Measurements from ENCODE around the gene DISP3.

DISP3 gene

GRCh38 chr1:11501491-11501897, 22.5 kb downstream of the DISP3 start:
- no peak overlapping the region for H3K4me3 ChIP-seq (ENCODE audit: low read depth, low read length)
- DNase-seq (ENCODE audit: low read depth) = no peak

DNA sequence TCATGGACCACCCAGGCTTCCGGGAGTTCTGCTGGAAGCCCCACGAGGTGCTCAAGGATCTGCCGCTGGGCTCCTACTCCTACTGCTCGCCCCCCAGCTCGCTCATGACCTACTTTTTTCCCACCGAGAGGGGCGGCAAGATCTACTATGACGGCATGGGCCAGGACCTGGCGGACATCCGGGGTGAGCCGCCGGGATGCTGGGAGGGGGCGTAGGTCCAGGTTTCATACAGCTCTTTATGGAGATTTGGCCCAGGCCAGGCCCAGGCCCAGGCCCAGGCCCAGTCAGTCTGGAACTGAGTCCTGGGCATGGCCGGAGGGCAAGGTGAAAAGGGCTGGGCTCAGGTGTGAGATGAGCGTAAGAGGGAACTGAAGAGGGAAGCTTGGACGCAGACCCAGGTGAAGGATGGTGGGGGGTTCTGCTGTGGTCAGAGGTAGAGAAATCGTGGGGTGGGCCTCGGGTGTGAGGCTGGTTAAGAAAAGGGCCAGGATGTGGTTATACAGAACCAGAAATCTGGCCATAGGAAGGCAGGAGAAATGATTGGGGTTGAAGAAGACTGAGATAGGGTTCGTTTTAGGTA, 23.0 kb downstream of the DISP3 start:
- H3K4me3 ChIP-seq (ENCODE audit: low read depth, low read length) = no peak overlapping the region
- no peak for DNase-seq (ENCODE audit: low read depth)

- H3K4me3 ChIP-seq (ENCODE audit: low read depth, low read length) = no peak overlapping the region
- no peak for DNase-seq (ENCODE audit: low read depth)
Observed at GRCh38 chr1:11502516-11502915, 23.6 kb downstream of the DISP3 start.

DNA sequence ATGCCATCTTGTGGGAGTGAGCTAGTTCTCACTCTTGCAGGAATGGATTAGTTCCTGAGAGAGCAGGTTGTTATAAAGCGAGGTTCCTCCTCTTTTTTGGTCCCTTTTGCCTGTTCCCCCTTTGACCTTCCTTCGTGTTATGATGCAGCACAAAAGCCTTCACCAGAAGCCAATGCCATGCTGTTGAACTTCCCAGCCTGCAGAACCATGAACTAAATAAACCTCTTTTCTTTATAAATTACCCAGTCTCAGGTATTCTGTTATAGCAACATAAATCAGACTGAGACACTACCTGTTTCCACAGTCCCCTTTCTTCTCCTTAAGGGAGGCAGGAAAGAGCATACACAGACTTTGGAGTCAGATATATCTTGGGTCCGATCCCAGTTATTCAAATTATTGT, 25.6 kb downstream of the DISP3 start:
- no peak for DNase-seq (ENCODE audit: low read depth)
- no peak overlapping the region for H3K4me3 ChIP-seq (ENCODE audit: low read depth, low read length)

GRCh38 chr1:11505591-11506538, 26.9 kb downstream of the DISP3 start:
- H3K4me3 ChIP-seq (ENCODE audit: low read depth, low read length) = no peak overlapping the region
- DNase-seq (ENCODE audit: low read depth) = no peak

DNA sequence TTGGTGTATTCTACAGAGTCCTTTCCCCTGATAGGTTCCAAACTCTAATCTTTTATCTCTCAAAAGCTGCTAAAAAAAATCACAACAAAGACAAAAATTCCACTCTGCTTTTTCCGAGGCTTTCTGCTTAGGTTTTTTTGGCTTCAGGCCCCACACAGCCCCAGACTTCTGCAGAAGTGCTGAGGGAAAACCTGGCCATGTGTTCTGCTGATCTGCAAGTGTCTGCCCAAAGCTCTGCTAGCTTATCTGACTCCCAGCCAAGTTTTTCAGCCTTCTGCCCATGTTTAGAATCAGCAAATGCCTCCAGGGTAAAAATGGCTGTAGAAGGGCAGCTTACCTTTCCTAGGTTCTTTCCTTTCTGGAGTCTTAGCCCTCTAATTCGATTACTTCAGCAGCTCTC, 28.4 kb downstream of the DISP3 start:
- DNase-seq (ENCODE audit: low read depth) = no peak
- no peak overlapping the region for H3K4me3 ChIP-seq (ENCODE audit: low read depth, low read length)

DNA sequence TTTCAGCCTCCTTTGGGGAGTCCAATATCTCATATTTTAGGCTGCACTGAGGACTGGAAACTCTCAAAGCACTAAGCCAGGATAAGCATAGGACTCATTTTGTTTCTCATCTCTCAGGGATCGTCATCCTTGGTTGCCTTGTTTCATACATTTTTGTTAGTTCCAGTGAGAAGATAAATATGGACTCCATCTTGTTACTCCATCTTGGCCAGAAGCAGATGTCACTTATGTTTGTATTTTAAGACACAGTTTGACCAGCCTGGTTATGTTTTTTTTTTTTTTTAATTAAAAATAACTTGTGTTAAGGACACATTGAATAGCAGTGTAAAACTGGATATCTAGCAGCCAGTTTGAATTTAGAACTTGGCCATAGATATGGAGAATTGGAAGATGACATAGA, 34.7 kb downstream of the DISP3 start:
- DNase-seq (ENCODE audit: low read depth) = no peak
- no peak overlapping the region for H3K4me3 ChIP-seq (ENCODE audit: low read depth, low read length)

- no peak for DNase-seq (ENCODE audit: low read depth)
Observed at GRCh38 chr1:11514366-11514765, 35.4 kb downstream of the DISP3 start.

GRCh38 chr1:11515368-11516300, 36.7 kb downstream of the DISP3 start:
- H3K4me3 ChIP-seq (ENCODE audit: low read depth, low read length) = no peak overlapping the region
- DNase-seq (ENCODE audit: low read depth) = no peak

More at GRCh38 chr1:11514366-11514765, 35.4 kb downstream of the DISP3 start:
- H3K4me3 ChIP-seq (ENCODE audit: low read depth, low read length) = no peak overlapping the region

- DNase-seq (ENCODE audit: low read depth) = no peak
- no peak overlapping the region for H3K4me3 ChIP-seq (ENCODE audit: low read depth, low read length)
Observed at GRCh38 chr1:11516961-11517635, 38.1 kb downstream of the DISP3 start.

DNA sequence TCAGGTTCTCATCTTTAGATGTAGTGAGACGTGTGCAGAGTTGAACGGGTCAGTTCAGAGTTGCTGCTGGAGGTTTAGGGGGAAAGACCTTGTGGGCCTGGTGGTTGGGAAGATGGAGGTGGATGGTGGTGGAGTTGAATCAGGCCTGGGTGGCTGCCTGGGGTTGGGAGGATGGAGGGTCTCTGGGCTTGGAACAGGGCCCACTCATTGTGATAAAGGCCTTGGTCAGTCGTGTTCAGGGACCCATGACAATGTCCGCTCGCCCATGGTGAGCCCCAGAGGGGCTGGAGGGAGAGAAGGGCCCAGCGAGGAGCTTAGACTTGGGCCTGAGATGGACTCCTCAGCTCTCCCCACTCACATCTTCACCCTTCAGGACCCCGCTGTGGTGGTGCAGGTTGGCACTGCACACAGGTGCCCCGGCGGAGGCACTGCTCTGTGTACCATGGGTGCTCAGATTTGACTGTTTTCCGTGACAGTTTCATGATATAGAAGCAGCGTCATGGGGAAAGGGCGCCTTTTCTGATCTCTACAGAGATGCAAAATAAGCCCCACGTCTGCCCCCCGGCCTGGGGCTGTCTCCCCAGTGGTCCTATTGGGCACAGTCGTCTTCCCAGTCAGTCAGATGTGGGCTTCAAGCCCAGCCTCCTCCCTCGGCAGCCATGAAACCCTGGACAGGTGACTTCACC, 39.2 kb downstream of the DISP3 start:
- no peak for DNase-seq (ENCODE audit: low read depth)
- no peak overlapping the region for H3K4me3 ChIP-seq (ENCODE audit: low read depth, low read length)

DNA sequence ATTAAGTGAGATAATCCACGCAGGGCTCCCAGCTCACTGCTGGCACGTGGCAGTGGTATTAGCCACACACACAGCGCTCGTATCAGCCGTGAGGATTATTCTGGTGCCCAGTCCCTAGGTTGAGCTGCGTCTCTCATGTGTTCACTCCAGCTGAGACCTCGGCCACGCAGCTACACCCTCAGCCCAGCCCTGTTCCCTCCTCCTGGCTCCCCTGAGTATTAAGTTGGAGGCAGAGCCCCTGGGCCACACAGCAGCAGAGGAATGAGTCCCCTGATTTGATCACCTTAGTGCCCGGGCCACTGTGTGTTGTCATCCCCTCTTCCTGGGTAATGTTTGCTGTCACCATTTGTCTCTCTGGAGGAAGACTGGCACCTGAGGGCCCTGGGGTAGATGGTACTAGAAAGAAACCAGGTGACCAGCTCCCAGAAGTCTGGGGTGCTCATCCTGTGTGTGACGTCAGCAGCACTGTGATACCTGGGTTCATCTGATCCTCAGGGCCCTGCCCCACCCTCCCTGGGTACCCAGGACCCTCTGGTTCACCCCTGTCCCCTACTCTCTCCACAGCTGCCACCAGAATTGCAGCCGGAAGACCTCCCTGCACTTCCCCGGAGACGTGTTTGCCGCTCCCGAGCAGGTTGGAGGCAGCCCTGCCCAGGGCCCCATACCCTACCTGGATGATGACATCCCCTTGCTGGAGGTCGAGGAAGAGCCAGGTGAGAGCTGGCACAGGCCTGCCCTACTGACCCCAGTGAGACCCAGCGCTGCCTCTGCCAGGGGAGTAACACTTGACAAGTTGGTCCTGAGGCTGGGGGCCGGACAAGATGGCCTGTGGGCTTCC, 40.1 kb downstream of the DISP3 start:
- no peak for DNase-seq (ENCODE audit: low read depth)
- H3K4me3 ChIP-seq (ENCODE audit: low read depth, low read length) = no peak overlapping the region

DNA sequence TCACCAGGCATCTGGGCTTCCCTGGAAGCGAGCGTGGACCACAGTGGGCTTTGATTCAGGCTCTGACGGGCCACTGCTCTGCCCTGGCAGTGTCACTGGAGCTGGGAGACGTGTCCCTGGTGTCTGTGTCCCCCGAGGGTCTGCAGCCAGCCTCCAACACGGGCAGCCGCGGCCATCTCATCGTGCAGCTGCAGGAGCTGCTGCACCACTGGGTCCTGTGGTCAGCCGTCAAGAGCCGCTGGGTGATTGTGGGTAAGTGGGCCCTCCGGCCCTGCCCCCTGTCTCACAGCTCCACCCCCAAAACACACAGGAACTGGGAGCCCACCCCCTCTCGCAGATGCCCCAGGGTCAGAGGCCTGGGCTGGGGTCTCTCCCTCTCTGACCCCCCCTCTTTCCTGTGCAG, 40.7 kb downstream of the DISP3 start:
- DNase-seq (ENCODE audit: low read depth) = no peak
- no peak overlapping the region for H3K4me3 ChIP-seq (ENCODE audit: low read depth, low read length)

- H3K4me3 ChIP-seq (ENCODE audit: low read depth, low read length) = no peak overlapping the region
- no peak for DNase-seq (ENCODE audit: low read depth)
Observed at GRCh38 chr1:11520531-11521233, 41.7 kb downstream of the DISP3 start.

DNA sequence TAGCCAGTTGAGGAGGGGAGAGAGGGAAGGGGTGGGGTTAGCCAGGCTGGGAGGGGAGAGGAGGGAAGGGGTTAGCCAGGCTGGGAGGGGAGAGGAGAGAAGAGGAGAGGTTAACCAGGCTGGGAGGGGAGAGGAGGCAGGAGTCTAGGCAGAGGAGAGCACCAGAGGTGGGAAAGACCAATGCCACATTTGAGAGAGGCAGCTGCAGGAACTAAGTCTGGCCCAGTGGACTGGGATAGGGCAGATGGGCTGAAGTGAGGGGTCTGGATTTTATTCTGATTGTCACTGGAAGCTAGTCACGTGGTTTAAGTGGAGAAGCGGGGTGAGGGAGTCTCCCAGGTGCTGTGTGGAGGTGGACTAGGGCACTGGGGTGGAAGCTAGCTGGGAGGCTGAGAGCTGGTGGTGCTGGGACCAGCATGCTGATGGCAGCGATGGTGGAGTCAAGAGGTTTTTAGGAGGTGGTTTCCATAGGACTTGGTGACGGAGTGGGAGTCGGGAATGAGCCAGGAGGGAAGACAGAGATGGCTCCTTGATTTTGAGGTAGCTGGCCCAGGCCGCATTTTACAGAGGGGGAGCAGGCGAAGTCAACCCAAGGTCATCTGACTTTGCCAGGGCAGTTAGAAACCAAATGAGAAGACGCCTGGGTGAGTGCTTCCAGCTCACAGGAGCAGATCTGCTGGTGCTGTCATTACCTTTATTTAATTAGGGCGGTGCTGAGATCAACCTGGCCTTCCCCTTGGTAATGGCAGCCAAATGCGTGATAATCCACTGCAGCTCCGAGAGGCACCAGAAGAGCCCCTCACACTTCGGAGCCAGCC, 42.8 kb downstream of the DISP3 start:
- H3K4me3 ChIP-seq (ENCODE audit: low read depth, low read length) = no peak overlapping the region
- DNase-seq (ENCODE audit: low read depth) = no peak

- DNase-seq (ENCODE audit: low read depth) = no peak
- H3K4me3 ChIP-seq (ENCODE audit: low read depth, low read length) = no peak overlapping the region
Observed at GRCh38 chr1:11522400-11523235, 43.7 kb downstream of the DISP3 start.
